SK-N-SH treated with all-trans-retinoic acid at 6 μM for 48 hours (cell line): Measurements from ENCODE around the gene PET100.

ENCODE experiments used
- ZC3H10 ChIP-seq: fragments of 250-450 bp; sonication (Bioruptor Pico); IDR thresholded peaks from 2 replicates; pipeline ENCODE4 v1.5.1; 2021; ENCODE audit warnings: mild to moderate bottlenecking, moderate library complexity
- ZFP3 ChIP-seq: fragments of 250-450 bp; sonication (Bioruptor Pico); IDR thresholded peaks from 2 replicates; pipeline ENCODE4 v1.5.0; 2020; ENCODE audit warnings: mild to moderate bottlenecking, moderate library complexity
- TF ChIP-seq, protein P1 (sequence below): fragments of 250-450 bp; sonication (Bioruptor Pico); IDR thresholded peaks from 2 replicates; pipeline ENCODE4 v1.5.1; 2020; ENCODE audit warnings: low read depth, mild to moderate bottlenecking, moderate library complexity
- TF ChIP-seq, protein P2 (sequence below): fragments of 250-450 bp; sonication (Bioruptor Pico); IDR thresholded peaks from 2 replicates; pipeline ENCODE4 v1.8.0; 2020; ENCODE audit warnings: mild to moderate bottlenecking, moderate library complexity, borderline replicate concordance

DNA sequence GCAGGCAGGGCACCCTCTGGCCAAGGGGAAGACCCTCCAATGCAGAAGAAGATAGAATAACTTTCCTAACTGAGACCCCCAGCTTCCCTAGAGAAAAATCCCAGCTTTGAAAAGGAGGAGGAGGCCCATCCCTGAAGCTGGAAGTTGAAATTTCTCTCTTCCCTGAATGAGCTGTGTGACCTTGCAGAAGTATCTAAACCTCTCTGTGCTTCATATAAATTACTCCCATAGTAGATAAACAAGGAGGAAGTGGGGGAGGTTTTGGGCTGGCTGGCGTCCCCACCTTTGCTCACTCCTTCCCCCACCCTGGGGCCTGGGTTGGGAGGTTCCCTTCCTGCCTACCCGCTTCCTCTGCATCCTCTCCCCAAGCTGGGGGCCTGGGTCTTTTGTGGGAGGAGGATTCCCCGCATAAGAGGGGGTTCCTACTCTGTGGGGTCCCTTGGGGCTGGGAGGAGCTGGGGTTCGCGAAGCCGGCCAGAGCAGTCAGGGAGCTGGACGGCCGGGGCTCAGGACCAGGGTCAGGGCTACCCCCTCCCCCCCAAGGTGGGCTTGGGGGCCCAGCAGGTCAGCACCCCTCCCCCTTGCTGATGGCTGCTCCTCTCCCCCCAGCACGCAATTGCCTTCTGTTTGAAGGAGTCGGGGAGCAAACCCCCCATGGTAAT lies 22.2 kb upstream of the PET100 start:
- TF ChIP-seq ZFP3: no peak
- TF ChIP-seq, protein P1, sequence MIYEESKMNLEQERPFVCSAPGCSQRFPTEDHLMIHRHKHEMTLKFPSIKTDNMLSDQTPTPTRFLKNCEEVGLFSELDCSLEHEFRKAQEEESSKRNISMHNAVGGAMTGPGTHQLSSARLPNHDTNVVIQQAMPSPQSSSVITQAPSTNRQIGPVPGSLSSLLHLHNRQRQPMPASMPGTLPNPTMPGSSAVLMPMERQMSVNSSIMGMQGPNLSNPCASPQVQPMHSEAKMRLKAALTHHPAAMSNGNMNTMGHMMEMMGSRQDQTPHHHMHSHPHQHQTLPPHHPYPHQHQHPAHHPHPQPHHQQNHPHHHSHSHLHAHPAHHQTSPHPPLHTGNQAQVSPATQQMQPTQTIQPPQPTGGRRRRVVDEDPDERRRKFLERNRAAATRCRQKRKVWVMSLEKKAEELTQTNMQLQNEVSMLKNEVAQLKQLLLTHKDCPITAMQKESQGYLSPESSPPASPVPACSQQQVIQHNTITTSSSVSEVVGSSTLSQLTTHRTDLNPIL (CRISPR knock-in tag): no peak
- TF ChIP-seq, protein P2, sequence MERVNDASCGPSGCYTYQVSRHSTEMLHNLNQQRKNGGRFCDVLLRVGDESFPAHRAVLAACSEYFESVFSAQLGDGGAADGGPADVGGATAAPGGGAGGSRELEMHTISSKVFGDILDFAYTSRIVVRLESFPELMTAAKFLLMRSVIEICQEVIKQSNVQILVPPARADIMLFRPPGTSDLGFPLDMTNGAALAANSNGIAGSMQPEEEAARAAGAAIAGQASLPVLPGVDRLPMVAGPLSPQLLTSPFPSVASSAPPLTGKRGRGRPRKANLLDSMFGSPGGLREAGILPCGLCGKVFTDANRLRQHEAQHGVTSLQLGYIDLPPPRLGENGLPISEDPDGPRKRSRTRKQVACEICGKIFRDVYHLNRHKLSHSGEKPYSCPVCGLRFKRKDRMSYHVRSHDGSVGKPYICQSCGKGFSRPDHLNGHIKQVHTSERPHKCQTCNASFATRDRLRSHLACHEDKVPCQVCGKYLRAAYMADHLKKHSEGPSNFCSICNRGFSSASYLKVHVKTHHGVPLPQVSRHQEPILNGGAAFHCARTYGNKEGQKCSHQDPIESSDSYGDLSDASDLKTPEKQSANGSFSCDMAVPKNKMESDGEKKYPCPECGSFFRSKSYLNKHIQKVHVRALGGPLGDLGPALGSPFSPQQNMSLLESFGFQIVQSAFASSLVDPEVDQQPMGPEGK (CRISPR knock-in tag): no peak
- TF ChIP-seq ZC3H10 (CRISPR knock-in tag): no peak
